Glutamatergic neuron (in vitro differentiated cells): ENCODE results near the gene LRRC17. TPM values are rescaled to one million over a fixed set of nuclear protein-coding genes. Genes with fewer than 3 reads are reported as not detected.

Source experiments
- DNase-seq: peaks from one replicate; pipeline ENCODE4 v3.0.0; 2022
- H3K27ac Mint-ChIP-seq: one replicate; pipeline ENCODE4 v1.8.0; 2020; ENCODE audit warnings: mild to moderate bottlenecking, mixed read lengths, inconsistent platforms; ENCODE audit not compliant: unreplicated experiment
- H3K27me3 Mint-ChIP-seq: one replicate; pipeline ENCODE4 v1.8.0; 2020; ENCODE audit warnings: mild to moderate bottlenecking, moderate library complexity, mixed read lengths, inconsistent platforms; ENCODE audit not compliant: unreplicated experiment
- H3K36me3 Mint-ChIP-seq: one replicate; pipeline ENCODE4 v1.8.0; 2020; ENCODE audit warnings: mild to moderate bottlenecking, mixed read lengths, inconsistent platforms; ENCODE audit not compliant: unreplicated experiment
- H3K4me1 Mint-ChIP-seq: one replicate; pipeline ENCODE4 v1.8.0; 2020; ENCODE audit warnings: mild to moderate bottlenecking, low read depth, mixed read lengths, inconsistent platforms; ENCODE audit not compliant: unreplicated experiment
- H3K4me3 Mint-ChIP-seq: one replicate; pipeline ENCODE4 v1.8.0; 2020; ENCODE audit warnings: mild to moderate bottlenecking, mixed read lengths, inconsistent platforms; ENCODE audit not compliant: unreplicated experiment
- H3K9me3 Mint-ChIP-seq: one replicate; pipeline ENCODE4 v1.8.0; 2020; ENCODE audit warnings: mild to moderate bottlenecking, moderate library complexity, mixed read lengths, inconsistent platforms; ENCODE audit not compliant: unreplicated experiment
- total RNA-seq: library from RNA; stranded (reverse); fragmentation: NEBNext Ultra II Directional; extraction: Animal tissue kit (Norgen Biotek cat#: 25700); gene quantifications from one replicate; pipeline ENCODE4 v1.2.1, GENCODE V29; 2021; ENCODE audit not compliant: unreplicated experiment
- TF ChIP-seq, protein P1 (sequence below): fragments of 200-600 bp; sonication (generic); IDR thresholded peaks from one replicate; pipeline ENCODE4 v1.5.0; 2021; ENCODE audit not compliant: partially characterized antibody, unreplicated experiment

LRRC17 gene
- total RNA-seq, 1 donor from 2014 or later, result 0.34 TPM

- H3K27ac Mint-ChIP-seq, result no peak overlapping the region
Observed at GRCh38 chr7:102913826-102914225, 1.0 kb downstream of the LRRC17 start.

GRCh38 chr7:102914585-102914984 is 1.8 kb downstream of the LRRC17 start:
- Mint-ChIP-seq H3K4me3 (no peak overlapping the region), H3K27me3 (no peaks in the 10 kb centered on the region), H3K4me1 (peaks cover 8% of the 10 kb centered on the region), H3K9me3 (peaks cover 2% of the 10 kb centered on the region), H3K36me3 (no peaks in the 10 kb centered on the region), H3K27ac (no peak overlapping the region)
- DNase-seq, result no peak
- TF ChIP-seq, protein P1, sequence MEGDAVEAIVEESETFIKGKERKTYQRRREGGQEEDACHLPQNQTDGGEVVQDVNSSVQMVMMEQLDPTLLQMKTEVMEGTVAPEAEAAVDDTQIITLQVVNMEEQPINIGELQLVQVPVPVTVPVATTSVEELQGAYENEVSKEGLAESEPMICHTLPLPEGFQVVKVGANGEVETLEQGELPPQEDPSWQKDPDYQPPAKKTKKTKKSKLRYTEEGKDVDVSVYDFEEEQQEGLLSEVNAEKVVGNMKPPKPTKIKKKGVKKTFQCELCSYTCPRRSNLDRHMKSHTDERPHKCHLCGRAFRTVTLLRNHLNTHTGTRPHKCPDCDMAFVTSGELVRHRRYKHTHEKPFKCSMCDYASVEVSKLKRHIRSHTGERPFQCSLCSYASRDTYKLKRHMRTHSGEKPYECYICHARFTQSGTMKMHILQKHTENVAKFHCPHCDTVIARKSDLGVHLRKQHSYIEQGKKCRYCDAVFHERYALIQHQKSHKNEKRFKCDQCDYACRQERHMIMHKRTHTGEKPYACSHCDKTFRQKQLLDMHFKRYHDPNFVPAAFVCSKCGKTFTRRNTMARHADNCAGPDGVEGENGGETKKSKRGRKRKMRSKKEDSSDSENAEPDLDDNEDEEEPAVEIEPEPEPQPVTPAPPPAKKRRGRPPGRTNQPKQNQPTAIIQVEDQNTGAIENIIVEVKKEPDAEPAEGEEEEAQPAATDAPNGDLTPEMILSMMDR, result no peak

More at GRCh38 chr7:102913826-102914225, 1.0 kb downstream of the LRRC17 start:
- peaks cover 2% of the 10 kb centered on the region for H3K9me3 Mint-ChIP-seq
- no peak overlapping the region for H3K4me3 Mint-ChIP-seq
- H3K36me3 Mint-ChIP-seq, result no peaks in the 10 kb centered on the region
- no peaks in the 10 kb centered on the region for H3K27me3 Mint-ChIP-seq
- H3K4me1 Mint-ChIP-seq, result peaks cover 8% of the 10 kb centered on the region
- DNase-seq, result no peak
- TF ChIP-seq, protein P1, result no peak

- peaks cover 2% of the 10 kb centered on the region for H3K9me3 Mint-ChIP-seq
- H3K27me3 Mint-ChIP-seq, result no peaks in the 10 kb centered on the region
- H3K27ac Mint-ChIP-seq, result no peak overlapping the region
- TF ChIP-seq, protein P1, result no peak
- H3K4me3 Mint-ChIP-seq, result no peak overlapping the region
- H3K4me1 Mint-ChIP-seq, result peaks cover 8% of the 10 kb centered on the region
- no peak for DNase-seq
- no peaks in the 10 kb centered on the region for H3K36me3 Mint-ChIP-seq
Observed at GRCh38 chr7:102916426-102916825, 3.6 kb downstream of the LRRC17 start.

GRCh38 chr7:102916881-102917280 is 4.1 kb downstream of the LRRC17 start:
- peaks cover 8% of the 10 kb centered on the region for H3K4me1 Mint-ChIP-seq
- no peaks in the 10 kb centered on the region for H3K36me3 Mint-ChIP-seq
- peaks cover 2% of the 10 kb centered on the region for H3K9me3 Mint-ChIP-seq
- H3K4me3 Mint-ChIP-seq, result no peak overlapping the region
- DNase-seq, result no peak
- TF ChIP-seq, protein P1, result no peak
- H3K27ac Mint-ChIP-seq, result no peak overlapping the region
- no peaks in the 10 kb centered on the region for H3K27me3 Mint-ChIP-seq

- TF ChIP-seq, protein P1, result no peak
- peaks cover 6% of the 10 kb centered on the region for H3K4me1 Mint-ChIP-seq
- no peaks in the 10 kb centered on the region for H3K36me3 Mint-ChIP-seq
- DNase-seq, result no peak
- H3K27ac Mint-ChIP-seq, result no peak overlapping the region
- H3K27me3 Mint-ChIP-seq, result no peaks in the 10 kb centered on the region
- H3K9me3 Mint-ChIP-seq, result no peaks in the 10 kb centered on the region
- H3K4me3 Mint-ChIP-seq, result no peak overlapping the region
Observed at GRCh38 chr7:102917436-102918353, 4.9 kb downstream of the LRRC17 start.
